Measurements from ENCODE around the gene FAM151A.

Gene FAM151A

GRCh38 chr1:54664364-54664763, 41.0 kb upstream of the FAM151A start:
- DNase-seq (ENCODE audit: low read depth), result no peak
- no peak overlapping the region for H3K4me3 ChIP-seq (ENCODE audit: low read depth, low read length)
- no peak for TF ChIP-seq CTCF (IDR thresholded peaks at IDR 0.05; ENCODE audit: control insufficient read depth, extremely low read depth, insufficient read depth)

- no peak overlapping the region for H3K4me3 ChIP-seq (ENCODE audit: low read depth, low read length)
- DNase-seq (ENCODE audit: low read depth), result no peak
- TF ChIP-seq CTCF (IDR thresholded peaks at IDR 0.05; ENCODE audit: control insufficient read depth, extremely low read depth, insufficient read depth), result no peak
Observed at GRCh38 chr1:54663725-54664124, 40.4 kb upstream of the FAM151A start.

GRCh38 chr1:54658164-54658913, 35.0 kb upstream of the FAM151A start:
- no peak for TF ChIP-seq CTCF (IDR thresholded peaks at IDR 0.05; ENCODE audit: control insufficient read depth, extremely low read depth, insufficient read depth)
- H3K4me3 ChIP-seq (ENCODE audit: low read depth, low read length), result no peak overlapping the region
- DNase-seq (ENCODE audit: low read depth), result no peak

GRCh38 chr1:54653036-54653435, 29.7 kb upstream of the FAM151A start:
- no peak for DNase-seq (ENCODE audit: low read depth)
- no peak overlapping the region for H3K4me3 ChIP-seq (ENCODE audit: low read depth, low read length)
- no peak for TF ChIP-seq CTCF (IDR thresholded peaks at IDR 0.05; ENCODE audit: control insufficient read depth, extremely low read depth, insufficient read depth)

- TF ChIP-seq CTCF (IDR thresholded peaks at IDR 0.05; ENCODE audit: control insufficient read depth, extremely low read depth, insufficient read depth), result no peak
Observed at GRCh38 chr1:54652168-54652567, 28.8 kb upstream of the FAM151A start.

GRCh38 chr1:54651608-54652007, 28.3 kb upstream of the FAM151A start:
- no peak for TF ChIP-seq CTCF (IDR thresholded peaks at IDR 0.05; ENCODE audit: control insufficient read depth, extremely low read depth, insufficient read depth)
- no peak for DNase-seq (ENCODE audit: low read depth)
- H3K4me3 ChIP-seq (ENCODE audit: low read depth, low read length), result no peak overlapping the region

More at GRCh38 chr1:54652168-54652567, 28.8 kb upstream of the FAM151A start:
- H3K4me3 ChIP-seq (ENCODE audit: low read depth, low read length), result no peak overlapping the region
- DNase-seq (ENCODE audit: low read depth), result no peak

- DNase-seq (ENCODE audit: low read depth), result no peak
- no peak overlapping the region for H3K4me3 ChIP-seq (ENCODE audit: low read depth, low read length)
- TF ChIP-seq CTCF (IDR thresholded peaks at IDR 0.05; ENCODE audit: control insufficient read depth, extremely low read depth, insufficient read depth), result no peak
Observed at GRCh38 chr1:54650417-54650816, 27.1 kb upstream of the FAM151A start.
